Stimulated activated CD4-positive, alpha-beta T cell treated with anti-CD3 and anti-CD28 coated beads, Interleukin-15, amount 100 ng/mL, for 48 hours (primary cell): ENCODE measurements around the gene RAD51B.

Experiments used
- DNase-seq, 2 donors: peaks; one replicate each; pipeline ENCODE4 v3.0.0-alpha.2; 2020; ENCODE audit warnings: low read depth in 2 of 2

RAD51B gene

DNA sequence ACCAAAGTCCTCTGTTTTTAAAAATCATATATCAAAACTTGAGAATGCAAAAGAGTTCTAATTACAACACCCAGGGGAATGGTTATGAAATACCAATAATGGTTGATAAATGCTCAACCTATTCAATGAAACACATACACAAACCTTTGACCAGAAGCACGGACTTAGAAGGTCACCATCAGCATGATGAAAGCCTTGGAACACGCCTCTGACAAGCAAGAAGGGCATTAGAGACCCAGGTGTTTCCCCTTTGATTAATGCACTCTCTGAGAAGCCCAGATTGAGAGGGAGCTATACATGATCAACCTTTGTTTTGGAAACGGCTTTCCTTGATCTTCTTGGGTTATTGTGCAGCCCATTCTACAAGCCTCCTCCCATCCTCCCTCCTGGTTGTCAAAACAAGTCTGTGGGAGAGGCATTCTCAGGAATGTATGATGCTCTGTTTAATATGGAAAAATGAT is 904.3 kb downstream of the RAD51B start:
- DNase-seq: no peak

DNA sequence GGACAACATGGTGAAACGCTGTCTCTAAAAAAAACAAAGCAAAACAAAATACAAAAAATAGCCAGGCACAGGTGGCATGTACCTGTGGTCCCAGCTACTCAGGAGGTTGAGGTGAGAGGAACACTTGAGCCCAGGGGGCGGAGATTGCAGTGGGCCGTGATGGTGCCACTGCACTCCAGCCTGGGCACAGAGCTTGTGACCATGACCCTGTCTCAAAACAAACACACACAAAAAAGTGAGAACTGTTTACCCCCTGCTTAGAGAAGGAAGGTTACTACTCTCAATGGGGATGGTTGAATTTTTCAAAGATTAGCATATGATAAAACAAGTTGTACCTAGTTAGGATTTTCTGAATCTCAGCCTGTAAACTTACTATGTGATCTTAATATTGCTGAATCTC is 905.3 kb downstream of the RAD51B start:
- no peak for DNase-seq

DNA sequence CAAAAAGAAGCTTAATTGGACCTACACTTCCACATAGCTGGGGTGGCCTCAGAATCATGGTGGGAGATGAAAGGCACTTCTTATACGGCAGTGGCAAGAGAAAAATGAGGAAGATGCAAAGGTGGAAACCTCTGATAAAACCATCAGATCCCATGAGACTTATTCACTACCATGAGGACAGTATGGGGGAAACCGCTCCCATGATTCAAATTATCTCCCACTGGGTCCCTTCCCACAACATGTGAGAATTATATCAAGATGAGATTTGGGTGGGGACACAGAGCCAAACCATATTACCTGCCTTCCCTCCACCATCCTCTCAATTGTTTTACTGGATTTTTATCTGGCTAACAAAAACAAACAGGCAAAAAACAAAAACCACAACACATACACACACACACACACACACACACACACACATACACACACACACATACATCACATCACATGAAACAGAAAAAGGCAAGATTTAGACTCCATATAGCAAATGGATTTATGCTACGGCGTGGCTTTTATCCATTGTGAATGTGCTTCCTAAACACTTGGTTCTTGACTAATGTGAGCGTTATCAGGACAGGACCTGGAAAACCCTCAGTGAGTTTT is 906.6 kb downstream of the RAD51B start:
- DNase-seq: no peak

DNA sequence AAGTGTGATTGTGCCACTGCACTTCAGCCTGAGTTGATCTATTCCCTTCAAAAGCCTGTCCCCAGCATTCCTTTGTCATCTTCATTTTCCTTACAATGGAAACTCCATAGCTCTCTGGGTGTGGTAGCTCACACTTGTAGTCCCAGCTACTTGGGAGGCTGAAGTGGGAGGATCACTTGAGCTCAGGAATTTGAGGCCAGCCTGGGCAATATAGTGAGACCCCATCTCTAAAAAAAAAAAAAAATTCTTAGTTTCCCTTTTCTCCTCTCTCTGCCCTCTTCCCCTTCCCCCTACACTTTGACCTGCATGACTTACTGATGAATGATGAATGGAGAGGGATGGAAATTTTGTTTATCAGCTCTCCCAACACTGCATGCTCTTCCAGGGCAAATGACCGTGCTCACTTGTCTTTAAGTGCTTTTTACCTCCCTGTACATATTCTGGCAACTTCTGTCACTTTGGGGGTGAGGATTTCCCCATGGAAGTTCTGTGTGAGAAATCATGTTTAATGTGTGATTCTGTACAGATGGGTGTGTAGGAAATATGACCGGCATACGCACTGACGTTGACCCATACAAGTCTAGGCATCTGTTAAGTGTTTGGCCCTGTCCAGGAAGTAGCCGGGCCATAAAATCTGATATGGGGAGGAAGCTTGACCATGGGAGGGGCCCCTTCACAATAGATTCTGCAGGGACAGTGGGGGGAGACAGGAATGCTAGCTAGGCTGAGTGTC is 907.9 kb downstream of the RAD51B start:
- no peak for DNase-seq

DNA sequence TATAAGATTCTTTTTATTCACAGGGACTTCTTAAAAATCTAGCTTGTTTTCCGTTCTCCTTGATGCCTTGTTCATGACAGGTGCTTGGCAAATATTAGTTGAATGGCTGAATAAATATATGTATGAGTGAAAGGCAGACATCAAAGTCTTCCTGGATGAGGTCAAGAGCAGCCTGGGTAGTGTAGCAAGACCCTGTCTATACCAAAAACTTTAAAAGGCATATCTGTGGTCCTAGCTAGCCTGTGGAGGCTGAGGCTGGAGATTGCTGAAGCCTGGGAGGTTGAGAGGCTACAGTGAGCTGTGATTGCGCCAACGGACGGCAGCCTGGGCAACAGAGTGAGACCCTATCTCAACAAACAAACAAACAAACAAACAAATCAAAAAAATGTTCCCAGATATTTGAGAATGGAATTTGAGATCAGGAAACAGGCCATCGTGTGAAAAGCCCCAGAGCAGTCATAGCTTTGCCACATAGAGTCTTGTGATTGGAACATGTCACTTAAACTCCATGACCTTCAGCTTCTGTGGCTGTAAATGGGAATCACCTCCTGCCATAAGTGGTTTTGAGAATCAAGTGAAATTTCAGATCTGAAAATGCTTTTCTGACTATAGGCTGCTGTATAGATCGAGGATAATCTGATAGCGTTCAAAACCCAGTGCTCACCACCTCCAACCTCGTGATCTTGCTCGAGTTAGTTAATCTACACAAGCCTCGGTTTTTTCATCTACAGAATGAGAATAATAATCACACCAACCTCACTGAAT is 908.9 kb downstream of the RAD51B start:
- no peak for DNase-seq

DNA sequence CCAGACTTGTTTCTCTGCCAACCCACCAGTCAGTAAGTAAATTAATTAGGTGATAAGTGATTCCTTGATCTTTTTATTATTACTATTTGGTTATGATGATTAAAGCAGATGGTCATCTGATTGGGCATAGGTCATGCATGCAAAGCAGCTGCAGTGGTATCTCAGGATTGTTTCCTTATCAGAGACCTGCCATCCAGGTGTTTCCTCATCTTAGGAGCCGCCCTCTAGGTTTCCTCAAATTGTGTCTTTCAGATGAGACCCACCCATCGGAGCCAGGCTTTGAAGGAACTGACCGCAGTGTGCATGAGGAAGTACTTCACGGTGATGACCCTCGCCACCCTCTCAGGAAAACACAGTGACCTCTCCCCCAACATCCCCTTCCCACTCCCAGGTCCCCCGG is 910.0 kb downstream of the RAD51B start:
- DNase-seq: no peak

DNA sequence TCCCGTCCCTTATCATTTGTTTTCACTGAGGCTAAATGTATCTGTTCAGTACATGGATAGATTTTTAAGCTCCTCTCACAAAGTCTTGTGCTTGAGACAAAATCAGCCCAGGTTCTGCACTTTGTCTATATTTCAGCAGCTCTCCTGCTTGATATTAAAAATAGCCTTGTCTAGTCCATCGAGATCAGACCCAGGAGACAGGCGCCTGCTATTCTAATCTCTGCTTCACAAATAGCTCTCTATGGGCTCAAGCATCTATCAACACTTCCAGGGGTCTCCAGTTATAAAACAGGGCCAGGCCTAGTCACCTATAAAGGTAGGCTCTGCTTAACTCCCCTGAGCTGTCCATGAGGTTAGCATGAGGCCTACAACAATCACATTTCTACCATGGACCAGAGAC is 910.8 kb downstream of the RAD51B start:
- no peak for DNase-seq

DNA sequence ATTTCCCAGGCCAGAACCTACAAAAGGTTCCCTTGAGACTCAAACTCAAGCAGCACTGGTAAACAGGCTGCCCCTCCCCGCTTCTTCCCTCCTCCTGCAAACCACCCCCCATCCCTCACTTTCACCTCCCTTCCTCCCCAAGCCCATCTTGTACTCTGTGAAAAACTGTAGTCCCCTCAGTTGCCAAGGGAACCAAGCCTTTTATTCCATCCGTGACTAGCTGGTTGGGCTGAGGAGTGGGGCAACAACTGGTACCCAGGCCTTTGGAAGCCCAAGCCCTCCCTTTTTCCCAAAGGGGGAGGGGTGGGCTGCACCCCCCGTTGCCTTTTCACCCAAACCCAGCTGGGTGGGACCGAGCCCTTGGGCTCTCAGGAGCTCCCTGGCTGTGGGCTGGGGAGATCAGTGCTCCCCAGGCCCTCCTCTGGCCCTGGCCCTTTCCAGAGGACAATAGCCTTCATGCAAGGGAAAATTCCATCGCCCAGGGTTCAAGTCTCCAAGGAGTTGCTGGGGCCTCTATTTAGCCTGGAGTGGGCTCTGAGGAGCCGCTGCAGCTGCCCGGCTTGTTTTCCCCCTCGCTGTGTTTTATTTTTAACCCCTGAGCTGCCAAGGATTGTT is 911.3 kb downstream of the RAD51B start:
- no peak for DNase-seq

DNA sequence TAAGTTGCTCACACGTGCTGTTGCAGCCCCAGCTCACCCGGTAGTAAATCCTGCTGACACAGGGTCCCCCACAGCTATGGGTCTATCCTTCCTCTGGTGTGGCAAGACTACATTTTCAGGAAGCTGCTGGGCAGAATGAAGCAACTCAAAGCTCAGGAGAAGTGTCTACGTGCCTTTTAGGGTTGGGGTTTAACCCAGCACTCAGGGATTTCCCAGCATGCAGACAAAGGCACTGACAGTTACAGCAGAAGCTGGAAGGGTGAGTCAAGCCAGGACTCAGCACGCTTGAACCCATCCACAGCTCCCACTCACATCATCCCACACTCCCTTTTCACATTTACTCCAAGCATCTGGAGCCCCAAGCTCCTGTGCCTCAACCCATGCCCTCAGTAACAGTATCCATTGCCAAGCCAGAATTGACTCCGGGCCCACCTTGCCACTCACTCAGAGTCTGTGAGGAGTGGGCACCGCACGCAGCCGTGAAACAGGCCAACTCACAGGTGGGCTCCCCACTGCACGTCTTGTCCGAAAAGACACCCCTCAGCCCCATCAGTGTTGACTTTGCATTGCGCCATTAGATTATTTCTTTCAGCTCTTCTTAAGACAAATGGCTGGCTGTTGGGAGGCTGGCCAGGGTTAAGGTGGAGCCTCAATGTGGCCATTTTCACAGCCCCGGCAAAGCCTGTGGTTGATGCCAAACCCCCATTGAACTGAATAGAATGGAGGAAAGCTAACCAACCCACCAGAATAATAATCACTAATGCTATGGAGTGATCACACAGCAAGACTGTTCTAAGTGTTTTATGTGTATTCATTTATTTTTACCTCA is 913.7 kb downstream of the RAD51B start:
- DNase-seq: peak; percentile 22 to 38

DNA sequence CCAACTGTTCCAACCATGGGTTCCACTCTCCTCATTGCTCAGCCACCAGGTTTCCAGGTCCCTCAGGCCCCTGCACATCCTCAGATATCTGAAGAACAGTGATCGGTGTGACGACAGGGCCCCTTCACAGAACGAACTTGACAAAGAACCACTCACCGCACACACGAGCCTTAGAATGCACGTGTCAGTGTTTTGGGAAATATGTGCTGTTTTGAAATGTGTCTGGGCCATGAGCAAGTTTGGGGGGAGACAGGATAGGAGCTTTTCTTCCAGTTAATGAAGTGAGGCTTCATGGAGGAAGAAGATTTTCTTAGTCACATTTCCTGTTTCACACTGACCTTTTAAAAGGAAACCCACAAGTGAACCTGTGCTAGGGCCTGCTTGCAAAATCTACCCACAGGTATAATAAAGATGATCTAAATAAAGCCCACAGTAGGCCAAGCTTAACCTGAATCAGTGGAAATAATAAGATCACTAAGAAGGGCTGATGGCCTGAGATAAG is 914.7 kb downstream of the RAD51B start:
- peak; percentile 32 to 38 for DNase-seq

DNA sequence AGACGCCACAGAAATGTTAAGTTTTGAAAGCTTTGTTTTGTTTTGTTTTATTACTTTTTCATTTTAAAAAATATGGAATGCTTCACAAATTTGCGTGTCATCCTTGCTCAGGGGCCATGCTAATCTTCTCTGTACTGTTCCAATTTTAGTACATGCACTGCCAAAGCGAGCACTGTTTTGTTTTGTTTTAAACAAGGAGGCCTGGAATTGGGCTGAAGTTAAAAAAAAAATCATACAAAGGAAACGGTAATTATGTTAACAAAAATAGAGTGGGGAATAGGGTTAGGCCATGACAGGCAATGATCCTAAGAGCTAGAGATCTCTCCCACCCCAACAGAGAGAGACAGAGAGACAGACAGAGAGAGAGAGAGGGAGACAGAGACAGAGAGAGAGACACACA is 916.3 kb downstream of the RAD51B start:
- DNase-seq: no peak

DNA sequence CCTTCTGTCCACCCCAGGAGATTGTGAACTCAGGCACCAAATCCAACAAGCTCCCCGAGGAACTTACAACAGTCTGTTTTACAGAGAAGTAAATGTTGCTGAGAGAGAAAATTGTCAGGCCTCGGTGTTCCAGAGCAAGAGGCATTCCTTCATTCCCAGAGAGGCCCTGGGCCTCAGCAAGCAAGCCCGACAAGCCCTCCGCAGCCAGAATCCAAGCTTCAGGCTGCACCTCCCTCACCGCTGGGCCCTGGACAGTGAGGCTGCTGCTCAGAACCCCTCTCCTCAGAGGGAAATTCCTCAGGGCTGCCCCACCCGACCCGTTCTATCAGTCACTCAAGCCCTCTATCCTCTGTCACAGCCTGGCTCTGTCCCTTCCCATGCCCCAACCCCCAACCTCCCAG is 916.9 kb downstream of the RAD51B start:
- no peak for DNase-seq

DNA sequence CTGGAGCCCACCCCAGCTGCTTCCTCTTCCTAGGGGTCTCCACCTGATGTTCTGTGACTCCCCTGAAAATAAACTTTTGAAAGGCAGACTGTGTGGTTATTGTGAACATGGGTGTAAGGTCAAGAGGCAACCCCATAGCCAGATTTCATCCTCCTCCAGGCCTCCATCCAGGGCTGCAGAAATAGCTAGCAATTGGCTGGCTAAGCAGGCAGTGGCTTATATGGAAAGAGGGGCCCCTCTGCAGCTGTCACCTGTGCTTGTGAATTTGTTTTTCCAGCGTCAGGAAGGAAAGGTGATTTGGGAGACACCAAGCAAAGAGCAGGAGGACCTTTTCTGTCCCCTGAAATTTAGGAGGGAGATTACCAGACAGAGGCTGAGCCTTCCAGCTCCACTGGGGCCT is 917.5 kb downstream of the RAD51B start:
- DNase-seq: no peak

DNA sequence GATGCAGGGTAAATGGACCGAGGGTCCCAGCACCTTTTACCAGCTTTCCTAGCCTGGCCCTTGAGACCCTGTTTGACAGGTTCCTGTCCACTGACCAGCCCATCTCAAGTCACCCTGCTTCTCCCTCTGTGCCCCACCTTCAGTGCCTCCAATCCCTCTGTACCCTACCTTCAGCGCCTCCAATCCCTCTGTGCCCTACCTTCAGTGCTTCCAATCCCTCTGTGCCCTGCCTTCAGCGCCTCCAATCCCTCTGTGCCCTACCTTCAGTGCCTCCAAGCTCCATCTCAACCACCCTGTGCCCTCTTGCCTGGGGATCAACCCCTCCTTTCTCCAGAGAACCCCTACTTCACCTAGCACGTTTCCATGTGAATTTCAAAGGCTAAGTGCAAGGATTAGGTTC is 919.0 kb downstream of the RAD51B start:
- DNase-seq: no peak

DNA sequence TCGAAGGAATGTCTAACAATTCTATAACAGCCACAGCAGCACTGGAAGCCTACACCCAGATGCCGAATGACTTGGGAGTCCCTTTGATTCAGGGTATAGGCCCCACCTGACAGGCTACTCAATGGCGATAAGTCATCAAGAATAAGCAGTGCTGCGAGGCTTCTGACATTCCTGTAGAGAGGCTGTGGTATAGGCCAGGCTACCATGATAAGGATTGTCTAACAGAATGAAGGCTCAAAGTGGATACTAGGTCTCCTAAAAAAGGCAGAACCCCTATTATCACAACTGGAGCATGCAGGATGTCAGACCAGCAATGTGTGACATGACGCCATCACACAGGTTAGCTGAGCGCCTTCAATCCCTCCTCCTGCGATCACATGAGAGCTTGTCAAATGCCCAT is 920.1 kb downstream of the RAD51B start:
- DNase-seq: no peak

DNA sequence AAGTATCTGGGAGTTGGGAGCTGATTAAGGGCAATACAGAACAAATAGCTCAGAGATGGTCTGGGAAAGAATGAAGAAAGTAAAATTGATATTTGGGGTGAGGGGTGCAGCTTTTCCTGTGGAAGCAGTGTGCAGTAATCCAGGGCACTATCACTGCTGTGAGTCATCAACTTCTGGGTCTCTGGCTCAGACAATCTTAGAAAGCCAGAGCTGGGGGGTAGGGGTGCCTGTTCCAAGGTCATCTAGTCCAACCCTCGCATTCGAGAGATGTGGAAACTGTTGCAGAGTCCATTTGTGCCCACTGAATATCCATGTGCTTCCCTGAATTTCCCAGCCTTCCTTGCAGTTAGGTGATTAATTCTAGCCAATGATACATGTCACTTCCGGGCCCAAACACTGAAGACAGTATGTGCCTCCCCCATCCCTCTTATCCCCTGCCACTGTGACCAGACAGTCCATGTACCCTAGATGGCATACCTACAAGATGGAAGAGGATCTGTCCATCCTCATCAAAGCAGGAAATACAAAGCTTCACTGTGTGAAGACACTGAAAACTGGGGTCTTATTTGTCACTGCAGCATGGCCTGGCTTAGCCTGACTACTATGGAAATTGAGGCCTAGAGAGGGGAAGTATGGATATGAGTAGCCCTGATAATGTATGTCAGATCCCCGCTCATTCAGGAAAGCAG is 921.4 kb downstream of the RAD51B start:
- no peak for DNase-seq

DNA sequence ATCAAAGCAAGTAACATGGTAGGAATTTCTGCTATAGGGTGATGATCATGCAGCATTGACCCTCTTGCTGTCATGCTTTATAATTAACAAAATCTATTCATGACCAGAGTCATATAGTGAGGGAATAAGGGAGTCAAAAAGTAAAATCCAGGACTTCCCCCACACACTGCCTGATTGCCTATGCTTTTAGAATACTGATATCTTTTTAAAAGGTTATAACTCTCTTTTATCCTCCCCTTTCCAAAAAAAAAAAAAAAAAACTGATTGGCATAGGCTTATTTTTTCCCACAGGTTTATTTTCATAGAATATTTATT is 921.9 kb downstream of the RAD51B start:
- no peak for DNase-seq

DNA sequence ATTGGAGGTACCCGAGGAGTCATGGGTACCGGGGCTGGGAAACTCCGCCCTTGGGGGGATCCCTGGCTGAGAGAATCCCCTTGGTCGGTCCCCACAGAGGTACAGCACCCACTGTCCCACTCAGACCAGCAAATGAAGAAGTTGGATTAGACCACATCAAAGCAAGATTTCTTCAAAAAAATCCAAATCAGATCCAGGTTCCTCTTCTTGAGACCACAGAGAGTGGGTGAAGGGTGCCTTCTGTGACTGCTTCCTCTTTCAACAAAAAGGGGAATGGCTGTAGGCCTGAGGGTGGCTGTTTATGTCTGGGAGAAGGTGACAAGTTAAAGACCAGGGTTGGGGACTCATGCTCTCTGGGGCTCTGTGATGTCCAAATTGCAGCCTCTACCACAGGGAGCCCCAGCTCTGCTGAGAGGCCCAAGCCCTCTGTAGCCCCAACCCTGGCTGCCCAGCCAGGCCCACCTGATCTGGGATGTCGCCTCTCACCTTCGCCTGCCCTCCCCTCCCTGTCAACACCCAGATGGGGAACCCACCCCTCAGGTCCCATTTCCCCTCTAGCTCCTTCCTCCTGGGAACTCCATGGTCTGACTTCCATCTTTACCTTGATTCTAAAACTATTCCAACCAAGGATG is 922.4 kb downstream of the RAD51B start:
- no peak for DNase-seq

DNA sequence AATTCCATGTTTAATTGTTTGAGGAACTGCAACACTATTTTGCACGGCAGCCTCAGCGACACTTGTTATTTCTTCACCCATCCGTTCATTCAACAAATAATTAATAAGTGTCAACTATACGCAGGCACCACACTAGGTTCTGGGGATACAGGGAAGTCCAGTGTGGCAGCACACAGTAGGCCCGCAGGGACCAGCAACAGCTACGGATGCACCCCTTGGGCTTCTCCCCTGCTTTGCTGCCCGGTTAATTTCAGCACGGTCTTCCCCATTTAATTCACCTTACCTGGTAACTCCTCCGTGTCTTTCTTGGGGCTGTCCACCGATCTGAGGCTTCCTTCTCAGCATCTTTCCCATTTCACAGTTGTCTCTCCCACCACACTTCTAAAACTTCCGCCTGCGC is 925.0 kb downstream of the RAD51B start:
- no peak for DNase-seq

DNA sequence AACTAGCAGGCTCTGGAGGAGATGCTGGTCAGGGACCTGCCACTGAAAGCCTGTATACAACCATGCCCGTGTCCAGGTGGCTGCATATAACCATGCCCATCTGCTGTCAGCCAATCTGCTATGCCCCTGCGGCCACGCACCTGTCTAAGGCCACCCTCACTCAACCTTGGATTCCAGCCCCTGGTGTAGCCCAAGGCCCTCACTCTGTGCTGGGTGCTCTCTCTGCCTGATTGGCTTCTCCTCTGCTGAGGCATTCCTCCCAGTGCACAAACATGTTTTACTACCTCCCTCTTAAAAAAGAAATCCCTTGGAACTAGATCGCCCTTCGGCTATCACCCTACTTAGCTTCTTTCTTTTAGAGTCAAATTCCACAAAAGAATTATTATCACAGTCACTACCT is 927.8 kb downstream of the RAD51B start:
- no peak for DNase-seq

DNA sequence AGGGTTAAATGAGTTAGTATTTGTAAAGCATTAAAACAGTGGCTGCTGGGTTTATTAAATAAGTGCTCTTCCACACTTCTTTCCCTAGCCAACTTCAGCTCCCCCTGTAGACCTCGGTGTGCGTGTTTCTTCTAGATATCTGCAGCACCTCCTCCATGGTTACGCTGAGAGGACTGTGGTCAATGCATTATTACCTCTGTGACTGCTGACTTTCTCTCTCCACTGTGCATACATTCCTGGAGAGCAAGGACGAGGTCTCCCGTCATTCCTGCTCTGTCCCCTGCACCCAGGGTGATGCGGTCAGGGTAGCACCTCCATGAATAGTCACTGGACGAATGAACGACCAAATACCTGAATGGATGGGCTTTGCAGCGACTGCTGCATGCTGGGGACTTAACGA is 928.7 kb downstream of the RAD51B start:
- no peak for DNase-seq
